Subcutaneous adipose tissue (tissue), 4 donors: ENCODE measurements around the gene IL1RAP. TPM values are rescaled to one million over a fixed set of nuclear protein-coding genes. Genes with fewer than 3 reads are reported as not detected.

Experiments
- total RNA-seq, 4 donors: library from RNA; depleted of rRNA; stranded (reverse); fragments of >200 nt; gene quantifications; one replicate each; pipeline ENCODE4 v1.1.0, GENCODE V29; 2016
- TF ChIP-seq, protein P1 (sequence below): fragments of 450-650 bp; IDR thresholded peaks from one replicate; pipeline ENCODE4 v1.5.1; 2016; ENCODE audit warnings: low read depth, mild to moderate bottlenecking, control low read depth, antibody characterized with exemption, moderate library complexity

The IL1RAP gene
- total RNA-seq, 4 donors from 2014 or later, result 4.7 to 18.9 (median 9.7) TPM

DNA sequence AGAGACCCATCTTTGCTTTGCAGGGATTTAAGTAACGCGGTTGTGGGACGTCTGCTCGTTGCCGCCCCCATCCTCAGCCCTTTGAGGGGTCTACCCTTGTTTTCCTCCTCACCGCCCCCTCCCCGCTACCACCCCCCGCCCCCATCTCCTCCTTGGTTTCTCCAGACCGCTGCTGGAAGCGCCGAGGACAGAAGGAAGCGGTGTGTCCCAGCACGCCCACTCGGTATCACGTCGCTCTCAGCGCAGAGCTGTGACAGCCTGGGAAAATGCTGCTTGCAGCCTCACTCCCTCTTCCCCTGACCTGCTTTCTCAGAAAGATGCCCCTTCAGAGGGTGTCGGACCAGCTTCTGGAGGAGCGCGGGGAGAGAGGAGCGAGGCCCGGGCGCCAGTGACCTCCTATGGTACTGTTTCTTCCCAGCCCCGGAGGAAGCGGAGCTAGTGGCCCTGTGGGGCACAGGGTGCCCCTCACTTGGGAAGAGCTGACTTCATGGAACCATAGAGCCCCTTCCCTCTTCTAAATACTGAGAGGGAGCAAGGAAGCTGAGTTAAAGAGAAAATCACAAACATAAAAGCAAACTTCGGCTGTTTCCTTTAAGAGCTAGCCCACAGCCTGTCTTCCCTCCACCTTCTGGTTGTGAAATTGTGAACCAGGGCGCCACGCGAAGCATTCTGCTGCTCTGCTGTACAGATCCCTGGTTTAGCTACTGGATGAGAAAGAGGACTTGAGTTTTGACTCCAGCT lies 698 bp downstream of the IL1RAP start:
- TF ChIP-seq, protein P1, sequence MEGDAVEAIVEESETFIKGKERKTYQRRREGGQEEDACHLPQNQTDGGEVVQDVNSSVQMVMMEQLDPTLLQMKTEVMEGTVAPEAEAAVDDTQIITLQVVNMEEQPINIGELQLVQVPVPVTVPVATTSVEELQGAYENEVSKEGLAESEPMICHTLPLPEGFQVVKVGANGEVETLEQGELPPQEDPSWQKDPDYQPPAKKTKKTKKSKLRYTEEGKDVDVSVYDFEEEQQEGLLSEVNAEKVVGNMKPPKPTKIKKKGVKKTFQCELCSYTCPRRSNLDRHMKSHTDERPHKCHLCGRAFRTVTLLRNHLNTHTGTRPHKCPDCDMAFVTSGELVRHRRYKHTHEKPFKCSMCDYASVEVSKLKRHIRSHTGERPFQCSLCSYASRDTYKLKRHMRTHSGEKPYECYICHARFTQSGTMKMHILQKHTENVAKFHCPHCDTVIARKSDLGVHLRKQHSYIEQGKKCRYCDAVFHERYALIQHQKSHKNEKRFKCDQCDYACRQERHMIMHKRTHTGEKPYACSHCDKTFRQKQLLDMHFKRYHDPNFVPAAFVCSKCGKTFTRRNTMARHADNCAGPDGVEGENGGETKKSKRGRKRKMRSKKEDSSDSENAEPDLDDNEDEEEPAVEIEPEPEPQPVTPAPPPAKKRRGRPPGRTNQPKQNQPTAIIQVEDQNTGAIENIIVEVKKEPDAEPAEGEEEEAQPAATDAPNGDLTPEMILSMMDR, result no peak

DNA sequence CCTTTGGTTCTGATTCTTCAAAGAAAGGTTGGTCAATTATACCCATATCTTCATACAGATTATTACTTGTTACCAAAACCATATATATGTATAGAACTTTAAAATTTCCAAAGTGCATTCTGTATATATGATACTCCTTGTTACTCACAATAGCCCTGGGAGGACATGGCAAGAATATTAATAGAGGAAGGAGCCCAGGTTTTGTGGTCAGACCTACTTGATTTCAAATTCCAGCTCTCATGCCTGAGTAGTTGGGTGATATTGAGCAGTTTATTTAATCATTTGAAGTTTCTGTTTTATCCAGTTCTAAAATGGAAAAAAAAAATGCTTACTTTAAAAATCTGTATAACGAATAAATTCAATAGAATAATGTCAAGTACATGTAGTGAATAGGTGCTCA lies 2.5 kb downstream of the IL1RAP start:
- TF ChIP-seq, protein P1, result no peak

DNA sequence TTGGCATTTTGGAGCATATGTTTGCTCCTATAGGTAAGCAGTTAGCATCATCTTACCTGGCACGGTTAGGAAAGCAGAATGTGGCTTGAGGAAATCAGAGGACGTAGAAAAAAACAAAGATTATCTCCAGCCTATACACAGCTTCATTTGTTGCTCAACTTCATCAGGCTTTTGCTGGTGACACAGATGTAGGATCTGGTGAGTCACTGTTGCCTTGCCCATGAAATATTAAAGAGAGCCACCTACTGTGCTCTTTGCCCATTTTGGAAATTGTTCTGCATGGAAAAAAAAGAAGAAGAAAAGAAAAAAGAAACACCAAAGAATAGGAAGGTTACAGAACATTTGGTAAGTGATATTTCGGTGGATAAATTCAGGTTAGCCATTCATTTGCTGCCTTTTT lies 3.8 kb downstream of the IL1RAP start:
- TF ChIP-seq, protein P1, result no peak

DNA sequence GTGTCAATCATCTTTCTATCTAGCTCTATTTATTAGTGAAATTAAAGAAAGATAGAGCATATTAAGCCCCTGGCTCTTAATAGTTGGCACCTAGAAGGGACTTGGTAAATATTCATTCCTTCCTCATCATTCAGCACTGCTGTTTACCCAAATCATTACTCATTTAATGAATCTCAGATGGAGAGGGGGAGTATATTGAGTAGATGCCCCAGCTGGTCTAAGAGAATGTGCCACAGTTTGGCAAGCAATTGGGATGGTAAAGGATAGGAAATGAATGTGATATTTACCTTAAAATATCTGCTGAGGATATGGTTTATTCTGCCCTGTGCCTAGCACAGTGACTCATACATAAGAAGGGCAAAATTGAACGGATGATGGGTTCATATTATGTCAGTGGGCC lies 6.0 kb downstream of the IL1RAP start:
- TF ChIP-seq, protein P1, result no peak

DNA sequence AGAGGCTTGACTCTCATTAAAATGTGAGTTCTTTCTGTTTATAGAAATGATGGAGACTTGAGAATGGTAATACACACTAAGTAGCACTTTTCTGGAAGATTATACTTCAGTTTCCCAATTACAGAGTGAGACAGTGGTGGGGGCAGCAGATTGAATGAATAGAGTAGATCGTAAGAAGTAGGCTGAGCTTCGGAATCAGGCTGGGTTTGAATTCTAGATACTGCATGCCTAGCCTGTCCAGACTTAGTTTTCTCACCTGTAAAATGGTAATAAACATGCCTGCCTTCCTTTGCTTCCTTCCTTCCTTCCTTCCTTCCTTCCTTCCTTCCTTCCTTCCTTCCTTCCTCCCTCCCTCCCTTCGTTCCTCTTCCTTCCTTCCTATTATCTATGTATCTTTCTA lies 8.1 kb downstream of the IL1RAP start:
- TF ChIP-seq, protein P1, result no peak

DNA sequence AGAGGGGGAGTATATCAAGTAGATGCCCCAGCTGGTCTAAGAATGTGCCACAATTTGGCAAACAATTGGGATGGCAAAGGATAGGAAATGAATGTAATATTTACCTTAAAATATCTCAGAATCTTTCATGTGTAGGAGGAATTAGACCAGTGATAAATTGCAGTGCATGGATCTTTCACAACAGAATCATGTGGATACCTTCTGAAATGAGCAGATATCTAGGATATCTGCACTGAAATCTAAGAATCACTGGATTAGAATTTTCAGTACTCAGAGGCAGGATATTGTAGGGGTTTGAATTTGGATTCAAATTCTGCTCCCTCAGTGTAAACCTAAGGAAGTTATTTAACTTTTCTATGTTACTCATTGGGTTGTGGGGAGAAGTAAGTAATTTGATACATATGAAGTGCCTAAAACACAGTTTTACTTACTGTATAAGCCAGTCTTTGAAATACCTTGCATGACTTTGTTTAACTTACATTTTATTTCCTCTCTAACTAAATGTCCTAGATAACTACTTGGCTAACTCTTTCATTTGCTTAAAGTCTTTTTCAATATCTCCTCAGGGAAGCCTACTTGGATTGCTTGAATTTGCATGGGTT lies 8.8 kb downstream of the IL1RAP start:
- TF ChIP-seq, protein P1, result no peak

DNA sequence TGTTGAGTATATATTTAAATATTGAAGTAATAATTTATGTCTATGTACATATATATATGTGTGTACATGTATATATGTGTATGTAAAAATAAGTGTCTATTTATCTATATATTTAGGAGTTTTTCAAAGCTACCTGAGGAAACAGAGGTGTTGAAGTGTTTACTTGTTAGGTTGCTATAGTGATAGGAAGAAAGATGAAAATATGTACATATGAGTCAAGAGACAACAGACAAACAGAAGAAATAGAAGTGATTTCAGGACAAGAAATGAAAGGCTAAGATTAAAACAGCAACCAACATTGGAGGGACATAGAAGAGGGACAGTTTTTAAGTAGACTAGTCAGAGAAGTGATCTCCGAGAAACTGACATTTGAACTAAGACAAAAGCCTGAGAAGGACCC lies 11.1 kb downstream of the IL1RAP start:
- TF ChIP-seq, protein P1, result no peak
